Left ventricle myocardium inferior (tissue), 1 donor: Measurements from ENCODE around the gene BACH1. TPM values are rescaled to one million over a fixed set of nuclear protein-coding genes. Genes with fewer than 3 reads are reported as not detected.

Source experiments
- DNase-seq: peaks from one replicate; pipeline ENCODE4 v3.0.0-alpha.2; 2020
- H3K27ac ChIP-seq: fragments of 200-600 bp; replicated peaks from 2 replicates; pipeline ENCODE4 v1.8.0; 2021
- H3K27me3 ChIP-seq: fragments of 200-600 bp; 2 replicates; pipeline ENCODE4 v1.8.0; 2021; ENCODE audit warnings: low read depth
- H3K36me3 ChIP-seq: fragments of 200-600 bp; 2 replicates; pipeline ENCODE4 v1.8.0; 2021
- H3K4me1 ChIP-seq: fragments of 200-600 bp; 2 replicates; pipeline ENCODE4 v1.8.0; 2021
- H3K4me3 ChIP-seq: fragments of 200-600 bp; 2 replicates; pipeline ENCODE4 v1.8.0; 2021; ENCODE audit warnings: mild to moderate bottlenecking, moderate library complexity
- H3K9me3 ChIP-seq: fragments of 200-600 bp; replicated peaks from 2 replicates; pipeline ENCODE4 v1.8.0; 2021
- intact Hi-C: fragments of 100-400 bp; cut with micrococcal nuclease; formaldehyde crosslinking; loops from one replicate; pipeline ENCODE4 v1.11.0; 2022
- total RNA-seq: library from RNA; stranded (reverse); fragmentation: NEBNext Ultra II Directional; extraction: Animal tissue kit (Norgen Biotek cat#: 25700); gene quantifications from one replicate; pipeline ENCODE4 v1.2.1, GENCODE V29; 2021
- TF ChIP-seq, protein P1 (sequence below): fragments of 200-600 bp; IDR thresholded peaks from 2 replicates; pipeline ENCODE4 v1.8.0; 2021; ENCODE audit warnings: antibody characterized with exemption, mild to moderate bottlenecking, borderline replicate concordance
- donor health status: DM: no; HTN: yes; CAD: no; lungs with severe emphysema.

BACH1 gene
- total RNA-seq, 1 donor from 2014 or later = 38.3 TPM

DNA sequence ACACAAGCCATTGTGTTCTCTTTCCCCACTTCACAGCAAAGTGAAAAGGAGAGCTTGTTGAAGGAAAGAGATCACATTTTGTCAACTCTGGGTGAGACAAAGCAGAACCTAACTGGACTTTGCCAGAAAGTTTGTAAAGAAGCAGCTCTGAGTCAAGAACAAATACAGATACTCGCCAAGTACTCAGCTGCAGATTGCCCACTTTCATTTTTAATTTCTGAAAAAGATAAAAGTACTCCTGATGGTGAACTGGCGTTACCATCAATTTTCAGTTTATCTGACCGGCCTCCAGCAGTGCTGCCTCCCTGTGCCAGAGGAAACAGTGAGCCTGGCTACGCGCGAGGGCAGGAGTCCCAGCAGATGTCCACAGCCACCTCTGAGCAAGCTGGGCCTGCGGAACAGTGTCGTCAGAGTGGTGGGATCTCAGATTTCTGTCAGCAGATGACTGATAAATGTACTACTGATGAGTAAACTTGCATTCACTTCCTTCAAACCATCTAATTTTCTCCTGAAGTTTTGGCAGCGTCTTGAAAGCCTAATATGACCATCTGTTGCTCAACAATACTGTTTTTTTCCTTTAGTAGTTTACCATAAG is 43.7 kb downstream of the BACH1 start:
- Histone ChIP-seq H3K4me1 (peaks cover 54% of the 10 kb centered on the region), H3K27ac (peak overlapping the region; percentile 43), H3K4me3 (peak overlapping the region; percentile 28), H3K9me3 (no peaks in the 10 kb centered on the region), H3K27me3 (no peaks in the 10 kb centered on the region), H3K36me3 (peaks cover 6% of the 10 kb centered on the region)
- intact Hi-C loops = no loop called here
- TF ChIP-seq, protein P1, sequence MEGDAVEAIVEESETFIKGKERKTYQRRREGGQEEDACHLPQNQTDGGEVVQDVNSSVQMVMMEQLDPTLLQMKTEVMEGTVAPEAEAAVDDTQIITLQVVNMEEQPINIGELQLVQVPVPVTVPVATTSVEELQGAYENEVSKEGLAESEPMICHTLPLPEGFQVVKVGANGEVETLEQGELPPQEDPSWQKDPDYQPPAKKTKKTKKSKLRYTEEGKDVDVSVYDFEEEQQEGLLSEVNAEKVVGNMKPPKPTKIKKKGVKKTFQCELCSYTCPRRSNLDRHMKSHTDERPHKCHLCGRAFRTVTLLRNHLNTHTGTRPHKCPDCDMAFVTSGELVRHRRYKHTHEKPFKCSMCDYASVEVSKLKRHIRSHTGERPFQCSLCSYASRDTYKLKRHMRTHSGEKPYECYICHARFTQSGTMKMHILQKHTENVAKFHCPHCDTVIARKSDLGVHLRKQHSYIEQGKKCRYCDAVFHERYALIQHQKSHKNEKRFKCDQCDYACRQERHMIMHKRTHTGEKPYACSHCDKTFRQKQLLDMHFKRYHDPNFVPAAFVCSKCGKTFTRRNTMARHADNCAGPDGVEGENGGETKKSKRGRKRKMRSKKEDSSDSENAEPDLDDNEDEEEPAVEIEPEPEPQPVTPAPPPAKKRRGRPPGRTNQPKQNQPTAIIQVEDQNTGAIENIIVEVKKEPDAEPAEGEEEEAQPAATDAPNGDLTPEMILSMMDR = no peak
- peak; percentile 68 for DNase-seq

DNA sequence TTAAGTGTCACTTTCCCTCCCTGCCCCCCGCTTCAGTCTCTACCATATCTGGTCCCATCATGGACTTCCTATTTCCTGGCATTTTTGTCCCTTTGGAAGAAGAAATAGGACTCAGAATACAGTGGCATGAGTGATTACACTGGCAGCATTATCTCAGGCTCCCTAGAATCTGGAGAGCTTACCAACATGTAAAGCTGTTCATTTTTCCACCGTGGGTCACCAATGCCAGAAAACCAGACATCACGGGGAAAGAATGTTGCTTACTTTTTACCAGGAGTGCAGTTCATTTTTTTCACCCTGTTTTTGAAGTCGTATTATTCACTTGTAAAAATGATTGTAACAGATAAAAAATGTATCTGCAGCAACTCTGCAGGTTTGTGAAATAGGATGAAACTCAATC is 44.8 kb downstream of the BACH1 start:
- H3K4me1 ChIP-seq = peaks cover 58% of the 10 kb centered on the region
- H3K36me3 ChIP-seq = peaks cover under 1% of the 10 kb centered on the region
- H3K27me3 ChIP-seq = no peaks in the 10 kb centered on the region
- peak overlapping the region; percentile 43 for H3K27ac ChIP-seq
- intact Hi-C loops = no loop called here
- DNase-seq = no peak
- TF ChIP-seq, protein P1 = no peak
- no peaks in the 10 kb centered on the region for H3K9me3 ChIP-seq
- H3K4me3 ChIP-seq = no peak overlapping the region

DNA sequence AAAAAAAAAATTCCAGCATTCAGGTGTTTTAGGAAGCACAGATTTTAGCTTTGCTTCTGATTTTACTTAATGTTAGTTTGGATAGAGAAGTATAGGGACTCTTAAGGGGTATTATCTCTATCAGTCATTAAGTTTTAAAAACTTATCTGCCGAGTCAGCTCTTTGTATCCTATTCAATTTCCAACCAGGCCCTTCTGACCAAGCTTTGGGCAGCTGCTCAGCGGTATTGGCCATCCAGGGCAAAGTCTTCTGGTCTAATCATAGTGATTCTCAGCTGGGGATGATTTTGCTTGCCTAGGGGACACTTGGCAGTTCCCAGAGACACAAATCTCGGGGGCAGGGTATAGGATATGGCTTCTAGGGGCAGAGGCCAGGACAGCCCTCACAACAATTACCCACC is 47.6 kb downstream of the BACH1 start:
- peaks cover 47% of the 10 kb centered on the region for H3K4me1 ChIP-seq
- H3K4me3 ChIP-seq = no peak overlapping the region
- H3K27me3 ChIP-seq = no peaks in the 10 kb centered on the region
- H3K9me3 ChIP-seq = no peaks in the 10 kb centered on the region
- intact Hi-C loops = no loop called here
- TF ChIP-seq, protein P1 = no peak
- no peaks in the 10 kb centered on the region for H3K36me3 ChIP-seq
- no peak for DNase-seq
- H3K27ac ChIP-seq = no peak overlapping the region

DNA sequence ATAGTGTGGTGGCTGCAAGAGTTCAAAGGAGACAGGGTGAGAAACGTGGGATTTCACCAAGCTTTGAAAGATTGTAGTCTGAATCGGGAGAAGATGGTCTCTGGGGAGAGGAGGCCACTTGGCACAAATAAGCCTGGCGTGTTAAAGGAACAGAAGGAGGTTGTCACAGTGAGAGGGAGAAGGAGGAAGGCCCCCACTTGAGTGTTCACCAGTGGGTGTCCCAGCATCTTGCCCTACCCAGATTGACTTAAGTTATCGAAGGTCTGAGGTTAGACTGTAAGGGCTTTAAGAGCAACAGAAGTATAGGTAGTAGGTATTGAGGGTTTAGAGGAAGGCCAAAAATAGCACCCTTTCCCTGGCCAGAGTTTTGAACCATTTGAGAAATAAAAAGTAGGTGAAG is 48.0 kb downstream of the BACH1 start:
- Histone ChIP-seq H3K36me3 (no peaks in the 10 kb centered on the region), H3K27ac (no peak overlapping the region), H3K4me3 (no peak overlapping the region), H3K4me1 (peaks cover 47% of the 10 kb centered on the region), H3K9me3 (no peaks in the 10 kb centered on the region), H3K27me3 (no peaks in the 10 kb centered on the region)
- TF ChIP-seq, protein P1 = no peak
- intact Hi-C loops = no loop called here
- no peak for DNase-seq

DNA sequence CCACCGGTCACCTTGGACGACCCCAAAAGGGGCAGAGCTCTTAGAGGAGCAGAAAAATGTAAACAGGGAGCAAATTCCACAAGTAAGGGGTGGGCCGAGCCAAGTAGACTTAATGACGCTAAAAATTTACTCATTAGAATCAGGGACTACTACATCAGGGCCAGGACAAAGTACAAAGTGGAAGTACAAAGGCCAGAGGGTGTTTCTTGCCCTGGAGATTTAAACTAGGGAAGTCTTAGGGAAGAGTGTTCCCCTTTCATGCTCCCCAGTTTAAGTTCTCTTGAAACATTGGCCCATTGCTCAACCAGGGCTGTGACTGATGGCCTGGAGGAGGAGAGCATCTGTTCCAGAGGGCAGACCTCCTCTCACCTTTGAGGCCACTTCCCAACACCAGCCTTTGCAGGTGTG is 48.6 kb downstream of the BACH1 start:
- TF ChIP-seq, protein P1 = no peak
- Histone ChIP-seq H3K36me3 (no peaks in the 10 kb centered on the region), H3K27ac (no peak overlapping the region), H3K4me1 (peaks cover 46% of the 10 kb centered on the region), H3K27me3 (no peaks in the 10 kb centered on the region), H3K9me3 (no peaks in the 10 kb centered on the region), H3K4me3 (no peak overlapping the region)
- intact Hi-C loops = no loop called here
- DNase-seq = no peak
